Measurements from ENCODE around the gene ICA1L.

ICA1L gene

GRCh38 chr2:202780514-202781021 lies 91.0 kb downstream of the ICA1L start:
- Histone ChIP-seq H3K9me3 (ENCODE audit: control insufficient read depth, insufficient read depth, low read length) (no peaks in the 10 kb centered on the region), H3K4me1 (ENCODE audit: insufficient read depth, low read length) (no peaks in the 10 kb centered on the region), H3K9ac (ENCODE audit: low read depth, low read length) (no peak overlapping the region), H3K36me3 (ENCODE audit: insufficient read depth, low read length) (no peaks in the 10 kb centered on the region)

- Histone ChIP-seq H3K36me3 (ENCODE audit: insufficient read depth, low read length) (no peaks in the 10 kb centered on the region), H3K9ac (ENCODE audit: low read depth, low read length) (no peak overlapping the region), H3K9me3 (ENCODE audit: control insufficient read depth, insufficient read depth, low read length) (no peaks in the 10 kb centered on the region), H3K4me1 (ENCODE audit: insufficient read depth, low read length) (no peaks in the 10 kb centered on the region)
Observed at GRCh38 chr2:202778217-202778616, 93.3 kb downstream of the ICA1L start.

GRCh38 chr2:202774104-202774503 lies 97.5 kb downstream of the ICA1L start:
- no peak overlapping the region for H3K9ac ChIP-seq (ENCODE audit: low read depth, low read length)
- H3K36me3 ChIP-seq (ENCODE audit: insufficient read depth, low read length) = peaks cover 3% of the 10 kb centered on the region; the same call in 1 of the 2 replicates
- H3K9me3 ChIP-seq (ENCODE audit: control insufficient read depth, insufficient read depth, low read length) = no peaks in the 10 kb centered on the region
- H3K4me1 ChIP-seq (ENCODE audit: insufficient read depth, low read length) = no peaks in the 10 kb centered on the region

GRCh38 chr2:202773301-202773973 lies 98.1 kb downstream of the ICA1L start:
- Histone ChIP-seq H3K9me3 (ENCODE audit: control insufficient read depth, insufficient read depth, low read length) (no peaks in the 10 kb centered on the region), H3K36me3 (ENCODE audit: insufficient read depth, low read length) (peaks cover 3% of the 10 kb centered on the region; the same call in 1 of the 2 replicates), H3K4me1 (ENCODE audit: insufficient read depth, low read length) (no peaks in the 10 kb centered on the region), H3K9ac (ENCODE audit: low read depth, low read length) (no peak overlapping the region)

- Histone ChIP-seq H3K4me1 (ENCODE audit: insufficient read depth, low read length) (no peaks in the 10 kb centered on the region), H3K9me3 (ENCODE audit: control insufficient read depth, insufficient read depth, low read length) (no peaks in the 10 kb centered on the region), H3K9ac (ENCODE audit: low read depth, low read length) (no peak overlapping the region)
Observed at GRCh38 chr2:202771741-202772460, 99.7 kb downstream of the ICA1L start.

GRCh38 chr2:202771336-202771735 lies 100.2 kb downstream of the ICA1L start:
- Histone ChIP-seq H3K9ac (ENCODE audit: low read depth, low read length) (no peak overlapping the region), H3K36me3 (ENCODE audit: insufficient read depth, low read length) (peaks cover 3% of the 10 kb centered on the region; the same call in 1 of the 2 replicates), H3K9me3 (ENCODE audit: control insufficient read depth, insufficient read depth, low read length) (no peaks in the 10 kb centered on the region), H3K4me1 (ENCODE audit: insufficient read depth, low read length) (no peaks in the 10 kb centered on the region)

More at GRCh38 chr2:202771741-202772460, 99.7 kb downstream of the ICA1L start:
- peaks cover 3% of the 10 kb centered on the region; the same call in 1 of the 2 replicates for H3K36me3 ChIP-seq (ENCODE audit: insufficient read depth, low read length)

GRCh38 chr2:202769201-202769600 lies 102.4 kb downstream of the ICA1L start:
- H3K36me3 ChIP-seq (ENCODE audit: insufficient read depth, low read length) = peaks cover 5% of the 10 kb centered on the region; the same call in 1 of the 2 replicates
- H3K4me1 ChIP-seq (ENCODE audit: insufficient read depth, low read length) = no peaks in the 10 kb centered on the region
- no peaks in the 10 kb centered on the region for H3K9me3 ChIP-seq (ENCODE audit: control insufficient read depth, insufficient read depth, low read length)
- no peak overlapping the region for H3K9ac ChIP-seq (ENCODE audit: low read depth, low read length)

GRCh38 chr2:202768273-202768672 lies 103.3 kb downstream of the ICA1L start:
- Histone ChIP-seq H3K9ac (ENCODE audit: low read depth, low read length) (no peak overlapping the region), H3K9me3 (ENCODE audit: control insufficient read depth, insufficient read depth, low read length) (no peaks in the 10 kb centered on the region), H3K36me3 (ENCODE audit: insufficient read depth, low read length) (peaks cover 5% of the 10 kb centered on the region; the same call in 1 of the 2 replicates), H3K4me1 (ENCODE audit: insufficient read depth, low read length) (no peaks in the 10 kb centered on the region)

GRCh38 chr2:202765436-202765835 lies 106.1 kb downstream of the ICA1L start:
- no peaks in the 10 kb centered on the region for H3K4me1 ChIP-seq (ENCODE audit: insufficient read depth, low read length)
- no peak overlapping the region for H3K9ac ChIP-seq (ENCODE audit: low read depth, low read length)
- H3K9me3 ChIP-seq (ENCODE audit: control insufficient read depth, insufficient read depth, low read length) = no peaks in the 10 kb centered on the region
- 0 out of 2 replicates have a peak, but pooled peaks cover 2% of the 10 kb centered on the region for H3K36me3 ChIP-seq (ENCODE audit: insufficient read depth, low read length)

- H3K36me3 ChIP-seq (ENCODE audit: insufficient read depth, low read length) = 0 out of 2 replicates have a peak, but pooled peaks cover 2% of the 10 kb centered on the region
Observed at GRCh38 chr2:202764991-202765390, 106.6 kb downstream of the ICA1L start.

GRCh38 chr2:202763916-202764315 lies 107.7 kb downstream of the ICA1L start:
- no peaks in the 10 kb centered on the region for H3K4me1 ChIP-seq (ENCODE audit: insufficient read depth, low read length)
- H3K9ac ChIP-seq (ENCODE audit: low read depth, low read length) = no peak overlapping the region
- no peaks in the 10 kb centered on the region for H3K9me3 ChIP-seq (ENCODE audit: control insufficient read depth, insufficient read depth, low read length)
- H3K36me3 ChIP-seq (ENCODE audit: insufficient read depth, low read length) = peaks cover 2% of the 10 kb centered on the region; the same call in 1 of the 2 replicates

More at GRCh38 chr2:202764991-202765390, 106.6 kb downstream of the ICA1L start:
- H3K4me1 ChIP-seq (ENCODE audit: insufficient read depth, low read length) = no peaks in the 10 kb centered on the region
- H3K9me3 ChIP-seq (ENCODE audit: control insufficient read depth, insufficient read depth, low read length) = no peaks in the 10 kb centered on the region
- H3K9ac ChIP-seq (ENCODE audit: low read depth, low read length) = no peak overlapping the region

- Histone ChIP-seq H3K4me1 (ENCODE audit: insufficient read depth, low read length) (no peaks in the 10 kb centered on the region), H3K36me3 (ENCODE audit: insufficient read depth, low read length) (peaks cover 2% of the 10 kb centered on the region), H3K9me3 (ENCODE audit: control insufficient read depth, insufficient read depth, low read length) (no peaks in the 10 kb centered on the region), H3K9ac (ENCODE audit: low read depth, low read length) (no peak overlapping the region)
Observed at GRCh38 chr2:202762556-202762955, 109.0 kb downstream of the ICA1L start.

GRCh38 chr2:202760848-202761247 lies 110.7 kb downstream of the ICA1L start:
- H3K4me1 ChIP-seq (ENCODE audit: insufficient read depth, low read length) = no peaks in the 10 kb centered on the region
- H3K36me3 ChIP-seq (ENCODE audit: insufficient read depth, low read length) = no peaks in the 10 kb centered on the region; the same call in none of the 2 replicates
- H3K9me3 ChIP-seq (ENCODE audit: control insufficient read depth, insufficient read depth, low read length) = no peaks in the 10 kb centered on the region
- no peak overlapping the region for H3K9ac ChIP-seq (ENCODE audit: low read depth, low read length)

- H3K9ac ChIP-seq (ENCODE audit: low read depth, low read length) = no peak overlapping the region
- H3K4me1 ChIP-seq (ENCODE audit: insufficient read depth, low read length) = no peaks in the 10 kb centered on the region
- H3K9me3 ChIP-seq (ENCODE audit: control insufficient read depth, insufficient read depth, low read length) = peaks cover 3% of the 10 kb centered on the region; the same call in 1 of the 2 replicates
- no peaks in the 10 kb centered on the region; the same call in none of the 2 replicates for H3K36me3 ChIP-seq (ENCODE audit: insufficient read depth, low read length)
Observed at GRCh38 chr2:202758604-202759003, 113.0 kb downstream of the ICA1L start.
